Stomach smooth muscle (tissue), 2 donors: ENCODE results near the gene YBEY.
"Not testable (repeated sequence)": the region's sequence is repeated elsewhere in the genome, so short reads cannot be mapped to it uniquely, and the experiment has no call there.

Experiments
- H3K27ac ChIP-seq: one replicate; pipeline ENCODE4 v1.7.0; 2013; ENCODE audit warnings: mild to moderate bottlenecking, low read length, inconsistent platforms
- H3K27me3 ChIP-seq, 2 donors: one replicate each; pipeline ENCODE4 v1.7.0; 2013; ENCODE audit warnings: low read length in 2 of 2; ENCODE audit not compliant: insufficient read depth in 2 of 2, control insufficient read depth in 1 of 2
- H3K36me3 ChIP-seq, 2 donors: one replicate each; pipeline ENCODE4 v1.7.0; 2013; ENCODE audit warnings: low read length in 2 of 2; ENCODE audit not compliant: control insufficient read depth in 2 of 2, insufficient read depth in 2 of 2
- H3K4me1 ChIP-seq: one replicate; pipeline ENCODE4 v1.7.0; 2013; ENCODE audit warnings: low read length; ENCODE audit not compliant: control insufficient read depth, insufficient read depth
- H3K4me3 ChIP-seq, 2 donors: one replicate each; pipeline ENCODE4 v1.7.0; 2013; ENCODE audit warnings: low read length in 2 of 2
- H3K9ac ChIP-seq, 2 donors: one replicate each; pipeline ENCODE4 v1.7.0; 2013; ENCODE audit warnings: low read length in 2 of 2, mild to moderate bottlenecking in 1 of 2
- H3K9me3 ChIP-seq, 2 donors: one replicate each; pipeline ENCODE4 v1.7.0; 2013; ENCODE audit warnings: low read length in 2 of 2; ENCODE audit not compliant: control insufficient read depth in 2 of 2
- donor health status: healthy.
- donor health status: Pancreatic carcinoma.

Gene YBEY

DNA sequence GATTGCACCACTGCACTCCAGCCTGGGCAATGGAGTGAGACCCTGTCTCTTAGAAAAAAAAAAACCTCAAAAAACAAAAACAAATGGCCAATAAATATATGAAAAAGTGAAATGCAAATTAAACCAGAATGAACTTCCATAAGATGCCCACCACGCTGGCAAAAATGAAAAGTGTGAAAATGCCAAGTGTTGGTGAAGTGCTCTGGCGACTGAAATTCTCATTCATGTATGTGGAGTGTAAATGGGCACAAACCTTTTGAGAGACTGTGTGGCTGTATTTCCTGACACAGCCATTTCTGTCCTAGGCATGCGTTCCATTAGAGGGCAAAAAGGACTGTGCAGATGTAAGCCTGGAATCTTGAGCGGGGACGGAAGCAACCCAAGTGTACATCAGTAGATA is 18.3 kb downstream of the YBEY start:
- H3K9me3 ChIP-seq: no peaks in the 10 kb centered on the region
- peaks cover 0 to 4% of the 10 kb centered on the region in 2 donors for H3K27me3 ChIP-seq
- H3K9ac ChIP-seq: no peak overlapping the region
- no peak overlapping the region for H3K4me3 ChIP-seq
- H3K36me3 ChIP-seq: peaks cover 3% of the 10 kb centered on the region in 2 donors
- H3K27ac ChIP-seq: no peak overlapping the region
- no peaks in the 10 kb centered on the region for H3K4me1 ChIP-seq

DNA sequence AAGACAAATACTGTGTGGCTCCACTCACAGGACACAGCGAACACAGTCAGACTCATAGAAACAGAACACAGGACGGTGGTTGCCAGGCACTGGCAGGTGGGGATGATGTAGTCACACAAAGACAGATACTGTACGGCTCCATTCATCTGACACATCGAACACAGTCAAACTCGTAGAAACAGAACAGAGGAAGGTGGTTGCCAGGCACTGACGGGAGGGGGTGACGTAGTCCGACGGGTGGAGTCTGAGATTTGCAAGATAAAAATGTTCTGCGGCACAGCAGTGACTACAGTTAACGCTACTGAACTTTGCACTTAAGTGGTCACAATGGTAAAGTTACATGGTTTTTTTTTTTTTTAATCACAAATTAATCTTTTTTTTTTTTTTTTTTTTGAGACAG is 18.8 kb downstream of the YBEY start:
- Histone ChIP-seq H3K27me3 (no peaks in the 10 kb centered on the region), H3K27ac (no peak overlapping the region), H3K9me3 (no peaks in the 10 kb centered on the region), H3K4me3 (no peak overlapping the region), H3K9ac (no peak overlapping the region), H3K36me3 (peaks cover 3% of the 10 kb centered on the region in 2 donors), H3K4me1 (no peaks in the 10 kb centered on the region)

DNA sequence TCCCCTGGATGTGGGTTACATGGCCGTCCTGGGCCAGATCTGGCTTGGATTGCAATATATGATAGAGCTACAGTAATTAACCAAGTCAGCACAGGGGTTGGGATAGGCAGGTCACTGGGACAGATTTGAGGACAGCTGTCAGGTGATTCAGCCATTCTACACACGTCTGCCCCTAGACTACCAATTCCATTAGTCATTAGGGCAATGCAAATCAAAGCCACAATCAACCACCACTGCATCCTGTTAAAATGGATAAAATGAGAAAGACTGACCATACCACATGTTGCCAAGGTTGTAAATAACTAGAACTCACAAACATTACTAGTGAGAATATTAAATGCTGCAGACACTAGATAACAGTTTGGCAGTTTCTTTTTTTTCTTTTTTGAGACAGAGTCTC is 21.5 kb downstream of the YBEY start:
- Histone ChIP-seq H3K36me3 (peaks cover 3% of the 10 kb centered on the region in 2 donors), H3K4me3 (no peak overlapping the region), H3K9me3 (no peaks in the 10 kb centered on the region)

DNA sequence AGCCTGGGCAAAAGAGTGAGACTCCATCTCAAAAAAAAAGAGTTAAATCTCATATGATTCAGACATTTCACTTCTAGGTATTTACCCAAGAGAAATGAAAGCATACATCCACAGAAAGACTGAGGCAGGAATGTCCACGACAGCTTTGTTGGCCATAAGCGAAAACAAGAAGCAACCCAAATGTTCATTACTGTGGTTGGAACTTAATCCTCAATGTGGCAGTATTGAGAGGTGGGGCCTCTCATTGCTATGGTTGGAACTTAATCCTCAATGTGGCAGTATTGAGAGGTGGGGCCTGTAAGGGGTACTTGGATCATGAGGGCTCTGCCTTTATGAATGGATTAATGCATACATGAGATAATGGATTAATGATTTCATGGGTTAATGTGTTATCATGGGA is 22.3 kb downstream of the YBEY start:
- Histone ChIP-seq H3K9me3 (no peaks in the 10 kb centered on the region), H3K9ac (no peak overlapping the region), H3K27ac (no peak overlapping the region), H3K4me3 (no peak overlapping the region), H3K36me3 (peaks cover 3% of the 10 kb centered on the region in 2 donors), H3K27me3 (no peaks in the 10 kb centered on the region), H3K4me1 (no peaks in the 10 kb centered on the region)

More for the DNA sequence above, 21.5 kb downstream of the YBEY start:
- no peaks in the 10 kb centered on the region for H3K4me1 ChIP-seq
- H3K27ac ChIP-seq: no peak overlapping the region
- H3K27me3 ChIP-seq: no peaks in the 10 kb centered on the region
- no peak overlapping the region for H3K9ac ChIP-seq

DNA sequence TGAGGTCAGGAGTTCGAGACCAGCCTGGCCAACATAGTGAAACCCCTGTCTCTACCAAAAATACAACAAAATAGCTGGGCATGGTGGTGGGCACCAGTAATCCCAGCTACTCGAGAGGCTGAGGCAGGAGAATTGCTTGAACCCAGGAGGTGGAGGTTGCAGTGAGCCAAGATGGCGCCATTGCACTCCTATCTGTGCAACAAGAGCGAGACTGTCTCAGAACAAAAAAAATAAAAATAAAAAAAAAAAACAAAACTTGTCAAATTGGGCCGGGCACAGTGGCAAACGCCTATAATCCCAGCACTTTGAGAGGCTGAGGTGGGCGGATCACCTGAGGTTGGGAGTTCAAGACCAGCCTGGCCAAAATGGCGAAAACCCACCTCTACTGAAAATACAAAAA is 24.1 kb downstream of the YBEY start:
- H3K4me1 ChIP-seq, H3K27ac ChIP-seq, H3K9ac ChIP-seq, H3K4me3 ChIP-seq, H3K27me3 ChIP-seq, H3K36me3 ChIP-seq, H3K9me3 ChIP-seq: not testable (repeated sequence)

DNA sequence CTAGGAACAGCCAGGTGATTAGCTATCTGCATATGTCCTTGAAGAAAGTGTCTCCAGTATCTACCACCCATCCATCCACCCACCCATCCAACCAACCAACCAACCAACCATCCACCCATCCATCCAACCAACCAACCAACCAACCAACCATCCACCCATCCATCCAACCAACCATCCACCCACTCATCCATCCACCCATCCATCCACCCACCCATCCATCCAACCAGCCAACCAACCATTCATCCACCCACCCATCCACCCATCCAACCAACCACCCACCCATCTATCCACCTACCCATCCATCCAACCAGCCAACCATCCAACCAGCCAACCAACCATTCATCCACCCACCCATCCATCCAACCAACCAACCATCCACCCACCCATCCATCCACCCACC is 25.4 kb downstream of the YBEY start:
- H3K9me3 ChIP-seq: no peaks in the 10 kb centered on the region
- no peaks in the 10 kb centered on the region for H3K4me1 ChIP-seq
- H3K27ac ChIP-seq: no peak overlapping the region
- no peak overlapping the region for H3K9ac ChIP-seq
- H3K36me3 ChIP-seq: no peaks in the 10 kb centered on the region
- H3K27me3 ChIP-seq: no peaks in the 10 kb centered on the region
- H3K4me3 ChIP-seq: no peak overlapping the region

DNA sequence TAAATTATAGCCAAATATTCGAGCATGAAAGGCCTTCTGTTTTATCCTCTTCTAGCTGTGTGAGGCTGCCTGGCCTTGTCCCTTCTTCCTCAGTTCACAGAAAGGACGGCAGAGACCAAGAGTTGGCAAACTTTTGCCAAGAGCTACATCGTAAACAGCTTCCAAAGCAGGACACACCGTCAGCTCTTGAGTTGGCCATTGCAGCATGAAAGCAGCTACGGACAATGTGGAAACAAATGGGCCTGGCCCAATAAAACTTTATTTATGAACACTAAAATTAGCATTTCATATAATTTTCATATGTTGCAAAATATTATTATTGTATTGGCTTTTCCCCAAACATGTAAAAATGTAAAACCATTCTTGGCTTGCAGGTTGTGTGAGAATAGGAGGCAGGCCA is 26.8 kb downstream of the YBEY start:
- Histone ChIP-seq H3K4me3 (no peak overlapping the region), H3K9ac (no peak overlapping the region), H3K36me3 (no peaks in the 10 kb centered on the region), H3K27ac (no peak overlapping the region), H3K4me1 (no peaks in the 10 kb centered on the region), H3K27me3 (no peaks in the 10 kb centered on the region), H3K9me3 (no peaks in the 10 kb centered on the region)

DNA sequence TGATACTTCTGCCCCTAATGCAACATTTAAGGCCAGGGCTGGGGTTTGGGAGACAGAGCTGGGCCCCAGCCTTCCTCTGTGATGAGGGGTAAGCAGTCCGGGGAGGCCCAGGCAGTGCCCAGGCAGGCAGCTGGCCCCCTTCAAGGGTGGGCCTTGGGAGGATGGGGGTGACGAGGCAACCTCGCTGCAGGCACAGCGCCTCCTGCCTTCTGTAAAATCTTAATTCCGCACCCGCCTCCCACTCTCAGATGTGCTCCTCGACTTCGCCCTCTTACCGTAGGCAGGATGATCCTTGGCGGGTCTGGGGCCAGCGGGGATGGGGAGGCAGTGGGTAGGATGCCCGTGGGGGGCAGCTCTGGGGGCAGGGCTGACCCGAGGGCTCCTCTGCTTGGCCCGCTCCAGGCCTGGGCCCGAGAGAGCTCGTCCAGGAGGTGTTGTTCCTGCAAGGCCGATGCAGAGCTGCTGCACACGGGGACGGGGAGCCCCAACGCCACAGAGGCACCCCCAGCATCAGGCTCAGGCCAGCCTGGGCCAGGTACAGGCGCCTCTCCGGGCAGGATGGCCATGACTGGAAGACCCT is 28.4 kb downstream of the YBEY start:
- Histone ChIP-seq H3K27me3 (no peaks in the 10 kb centered on the region), H3K9ac (no peak overlapping the region)

DNA sequence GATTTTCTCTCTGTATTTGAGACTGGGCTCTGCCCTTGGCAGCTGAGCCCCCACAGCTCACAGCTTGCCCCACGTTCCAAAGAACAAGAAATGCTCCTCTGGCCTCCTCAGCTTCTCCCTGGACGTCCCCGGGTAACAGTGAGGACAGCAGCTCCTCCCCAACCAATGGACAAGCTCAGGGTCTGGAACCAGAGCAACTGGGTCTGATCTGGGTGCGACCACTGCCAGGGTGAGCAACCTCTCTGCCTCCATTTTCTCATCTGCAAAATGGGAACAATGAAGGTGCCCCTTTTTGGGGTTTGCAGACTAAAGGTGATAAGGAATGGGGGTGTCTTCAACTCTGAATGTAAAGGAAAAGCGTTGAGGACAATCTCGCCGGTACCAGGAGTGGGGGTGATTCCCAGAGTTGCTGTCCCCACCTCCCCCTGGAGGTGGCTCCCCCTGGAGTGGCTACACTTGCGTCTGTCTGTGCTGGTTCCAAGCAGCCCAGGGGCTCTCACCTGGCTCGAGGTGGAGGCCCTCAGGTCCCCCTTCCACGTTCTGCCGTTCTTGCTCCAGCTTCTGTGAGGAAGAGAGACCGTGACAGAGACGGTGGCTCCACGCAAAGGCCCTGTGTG is 30.7 kb downstream of the YBEY start:
- H3K9ac ChIP-seq: no peak overlapping the region
- H3K27me3 ChIP-seq: no peaks in the 10 kb centered on the region
- H3K4me1 ChIP-seq: no peaks in the 10 kb centered on the region
- no peaks in the 10 kb centered on the region for H3K9me3 ChIP-seq
- no peaks in the 10 kb centered on the region for H3K36me3 ChIP-seq
- H3K4me3 ChIP-seq: no peak overlapping the region
- no peak overlapping the region for H3K27ac ChIP-seq

More for the DNA sequence above, 28.4 kb downstream of the YBEY start:
- no peak overlapping the region for H3K27ac ChIP-seq
- no peaks in the 10 kb centered on the region for H3K9me3 ChIP-seq
- H3K4me3 ChIP-seq: no peak overlapping the region
- no peaks in the 10 kb centered on the region for H3K4me1 ChIP-seq
- no peaks in the 10 kb centered on the region for H3K36me3 ChIP-seq

DNA sequence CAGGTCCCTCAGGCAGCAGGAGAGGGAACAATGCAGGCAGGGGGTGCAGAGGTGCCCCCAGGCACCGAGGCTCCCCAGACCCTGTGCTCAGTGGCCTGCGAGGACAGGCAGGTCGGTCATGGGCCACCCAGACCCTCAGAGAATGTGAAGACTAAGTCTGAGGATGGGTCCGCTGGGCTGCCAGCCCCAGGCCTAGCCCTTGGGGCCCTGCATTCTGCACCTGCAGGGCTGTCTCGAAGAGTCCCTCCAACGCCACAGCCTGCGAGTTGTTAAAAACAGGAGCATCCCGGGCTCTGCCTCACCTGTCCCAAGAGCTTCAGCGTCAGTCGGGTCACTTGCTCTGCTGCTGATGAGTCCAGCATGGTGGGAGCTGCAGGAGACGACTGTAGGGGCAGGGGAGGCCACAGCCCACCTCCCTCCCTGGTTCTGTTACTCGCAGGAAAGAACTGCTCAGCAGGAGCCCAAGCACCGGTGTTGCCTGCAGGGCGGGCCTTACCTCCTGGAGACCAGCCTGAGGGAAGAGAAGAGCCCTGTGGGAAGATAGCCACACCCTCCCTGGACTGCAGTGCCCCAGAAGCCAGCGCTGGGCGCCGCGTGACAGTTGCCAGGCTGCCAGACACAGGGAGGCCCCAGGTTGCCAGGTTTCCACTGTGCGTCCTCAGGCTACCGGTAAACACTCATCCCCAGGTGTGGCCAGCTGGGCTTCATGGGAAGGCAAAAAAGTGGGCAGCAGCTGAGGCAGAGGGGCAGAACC is 31.7 kb downstream of the YBEY start:
- no peak overlapping the region for H3K27ac ChIP-seq
- no peak overlapping the region for H3K4me3 ChIP-seq
- no peaks in the 10 kb centered on the region for H3K27me3 ChIP-seq
- H3K9me3 ChIP-seq: no peaks in the 10 kb centered on the region
- H3K9ac ChIP-seq: no peak overlapping the region
- peaks cover 8% of the 10 kb centered on the region for H3K4me1 ChIP-seq
- H3K36me3 ChIP-seq: no peaks in the 10 kb centered on the region

DNA sequence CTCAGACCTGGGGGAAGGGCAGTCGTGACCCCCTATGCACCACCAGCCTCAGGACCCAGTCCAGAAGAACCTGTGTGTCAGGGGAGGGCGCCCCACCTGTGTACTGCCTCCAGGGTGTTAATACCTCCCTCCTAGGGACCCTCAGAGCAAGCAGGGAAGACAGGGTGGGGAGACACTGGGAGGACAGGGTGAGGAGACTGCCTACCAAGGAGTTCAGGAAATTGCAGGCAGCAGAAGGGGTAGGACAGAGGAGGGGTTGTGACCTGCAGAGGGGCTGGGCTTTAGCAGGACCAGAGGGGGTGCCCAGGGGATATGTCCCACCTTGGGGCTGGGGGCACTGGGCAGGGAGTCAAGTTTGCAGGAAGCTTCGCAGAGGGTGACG is 32.3 kb downstream of the YBEY start:
- no peak overlapping the region for H3K9ac ChIP-seq
- H3K27ac ChIP-seq: no peak overlapping the region
- no peaks in the 10 kb centered on the region for H3K36me3 ChIP-seq

More for the DNA sequence above, 32.3 kb downstream of the YBEY start:
- peaks cover 14% of the 10 kb centered on the region for H3K4me1 ChIP-seq
- H3K4me3 ChIP-seq: no peak overlapping the region
- H3K27me3 ChIP-seq: no peaks in the 10 kb centered on the region
- no peaks in the 10 kb centered on the region for H3K9me3 ChIP-seq
